Measurements from ENCODE around the gene RIMBP2. TPM values are rescaled to one million over a fixed set of nuclear protein-coding genes. Genes with fewer than 3 reads are reported as not detected.

The RIMBP2 gene
- total RNA-seq, 4 donors from 2014 or later: 1.5 to 5.3 (median 2.7) TPM

GRCh38 chr12:130454296-130454695, 261.8 kb downstream of the RIMBP2 start:
- intact Hi-C loops (cut with DNase I; ENCODE audit: low total_unique reads): no loop called here

DNA sequence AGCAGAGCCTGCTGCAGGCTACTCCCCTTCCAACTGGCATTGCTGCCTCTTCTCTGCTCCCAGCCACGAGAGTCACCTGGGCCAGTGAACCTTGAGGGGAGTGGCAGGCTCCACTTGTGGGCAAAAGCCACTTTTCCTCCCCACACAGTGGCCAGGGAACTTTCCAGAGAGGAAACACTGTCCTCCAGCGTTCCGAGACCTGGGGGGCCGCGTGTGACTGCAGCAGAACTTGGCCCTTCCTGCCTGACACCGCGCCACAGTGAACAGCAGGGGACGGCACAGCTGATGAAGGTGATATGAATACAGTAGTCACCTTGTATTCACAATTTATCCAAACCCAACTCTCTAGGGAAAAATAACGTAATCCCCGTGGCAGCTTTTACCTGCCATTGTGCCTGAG, 263.6 kb downstream of the RIMBP2 start:
- 85 to 88% methylated on average over 10 of the region's 10 CpGs for WGBS, 2 donors
- TF ChIP-seq POLR2A (IDR thresholded peaks at IDR 0.05) (no peak), CTCF (IDR thresholded peaks at IDR 0.05) (no peak)
- intact Hi-C loops (cut with DNase I; ENCODE audit: low total_unique reads): no loop called here
- H3K4me3 ChIP-seq (ENCODE audit: low read depth, poor library complexity, severe bottlenecking): no peak overlapping the region
- no peak for DNase-seq (ENCODE audit: low spot score in 2 of 2)

More at GRCh38 chr12:130454296-130454695, 261.8 kb downstream of the RIMBP2 start:
- DNase-seq (ENCODE audit: low spot score in 2 of 2): no peak
- H3K4me3 ChIP-seq (ENCODE audit: low read depth, poor library complexity, severe bottlenecking): no peak overlapping the region
- TF ChIP-seq CTCF (IDR thresholded peaks at IDR 0.05) (no peak), POLR2A (IDR thresholded peaks at IDR 0.05) (no peak)
- WGBS, 2 donors: 89 to 90% methylated on average over 9 of the region's 9 CpGs

GRCh38 chr12:130451001-130451930, 264.8 kb downstream of the RIMBP2 start:
- H3K4me3 ChIP-seq (ENCODE audit: low read depth, poor library complexity, severe bottlenecking): no peak overlapping the region
- DNase-seq (ENCODE audit: low spot score in 2 of 2): no peak
- 91% methylated on average over 41 of the region's 41 CpGs for WGBS, 2 donors
- intact Hi-C loops (cut with DNase I; ENCODE audit: low total_unique reads): no loop called here
- TF ChIP-seq POLR2A (IDR thresholded peaks at IDR 0.05) (no peak), CTCF (IDR thresholded peaks at IDR 0.05) (no peak)

- intact Hi-C loops (cut with DNase I; ENCODE audit: low total_unique reads): no loop called here
- H3K4me3 ChIP-seq (ENCODE audit: low read depth, poor library complexity, severe bottlenecking): no peak overlapping the region
- TF ChIP-seq POLR2A (IDR thresholded peaks at IDR 0.05) (no peak), CTCF (IDR thresholded peaks at IDR 0.05) (no peak)
- 91 to 92% methylated on average over 17 to 18 of the region's 18 CpGs for WGBS, 2 donors
- no peak for DNase-seq (ENCODE audit: low spot score in 2 of 2)
Observed at GRCh38 chr12:130449291-130449690, 266.8 kb downstream of the RIMBP2 start.

DNA sequence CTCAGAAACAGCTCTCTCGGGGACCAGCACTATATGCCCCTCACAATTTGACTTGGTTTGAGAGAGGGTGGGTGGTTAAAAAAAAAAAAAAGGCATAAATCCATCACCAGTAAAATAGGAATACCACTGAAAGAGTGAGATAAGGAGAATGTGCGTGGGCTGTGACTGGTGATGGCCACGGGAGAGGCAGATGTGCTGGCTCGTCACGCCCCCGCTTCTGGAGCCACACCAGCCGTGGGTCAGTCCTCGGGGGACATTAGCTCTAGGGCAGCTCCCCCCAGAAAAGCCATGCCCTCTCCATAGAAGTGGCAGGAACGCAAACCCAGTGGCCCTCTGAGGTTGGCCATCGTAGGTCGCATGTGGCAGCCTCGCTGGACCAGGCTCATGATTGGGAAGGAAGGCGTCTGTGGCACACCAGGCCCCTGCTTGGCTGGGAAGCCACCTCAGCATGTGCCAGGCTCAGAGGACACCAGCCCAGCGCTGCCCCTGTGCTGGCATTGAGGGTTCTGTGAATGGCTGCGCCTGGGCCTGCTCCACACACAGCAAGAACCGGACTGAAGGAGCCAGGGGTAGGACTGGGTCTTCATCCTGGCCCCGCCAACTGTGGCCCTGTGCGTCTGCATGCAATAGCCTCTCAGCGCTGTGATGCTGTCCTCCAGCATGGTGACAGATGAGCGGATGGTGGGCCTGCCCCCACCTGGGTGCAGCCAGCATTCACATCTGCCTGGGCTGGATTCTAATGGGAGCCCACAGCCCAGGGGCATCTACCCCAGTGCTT, 267.9 kb downstream of the RIMBP2 start:
- TF ChIP-seq POLR2A (IDR thresholded peaks at IDR 0.05) (no peak), CTCF (IDR thresholded peaks at IDR 0.05) (no peak)
- H3K4me3 ChIP-seq (ENCODE audit: low read depth, poor library complexity, severe bottlenecking): no peak overlapping the region
- intact Hi-C loops (cut with DNase I; ENCODE audit: low total_unique reads): no loop called here
- WGBS, 2 donors: 88 to 91% methylated on average over 17 to 20 of the region's 20 CpGs
- DNase-seq (ENCODE audit: low spot score in 2 of 2): no peak

Data from lower leg skin (tissue), 4 donors.